Skeletal muscle cell (primary cell): ENCODE data around the gene CGNL1.

Source experiments
- DNase-seq: peaks from one replicate; pipeline ENCODE4 v3.0.0-alpha.2; 2010; ENCODE audit warnings: low read depth
- H3K4me3 ChIP-seq: 2 replicates; pipeline ENCODE4 v1.5.1; 2011; ENCODE audit warnings: low read depth, mild to moderate bottlenecking, control low read depth, low read length, moderate library complexity

Gene CGNL1

DNA sequence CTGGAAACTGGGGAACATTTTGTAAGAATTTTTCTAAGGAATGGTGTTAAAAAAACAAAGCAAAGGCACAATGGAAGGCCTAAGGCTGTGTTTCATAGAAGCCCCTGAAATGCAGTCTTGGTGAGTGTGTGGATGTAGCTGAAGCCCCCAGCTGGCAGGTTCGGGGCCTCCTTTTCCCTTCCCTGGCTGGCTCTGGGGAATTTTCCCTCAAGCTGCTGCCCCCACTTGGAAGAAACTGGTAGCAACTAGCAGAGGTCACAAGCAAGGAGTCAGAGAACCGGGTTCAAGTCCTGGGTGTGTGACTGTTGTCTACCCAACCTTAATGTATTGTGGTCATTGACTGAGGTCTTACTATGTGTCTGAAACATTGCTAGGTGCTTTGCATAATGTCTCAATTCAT lies 130.1 kb downstream of the CGNL1 start:
- H3K4me3 ChIP-seq: no peak overlapping the region
- no peak for DNase-seq

DNA sequence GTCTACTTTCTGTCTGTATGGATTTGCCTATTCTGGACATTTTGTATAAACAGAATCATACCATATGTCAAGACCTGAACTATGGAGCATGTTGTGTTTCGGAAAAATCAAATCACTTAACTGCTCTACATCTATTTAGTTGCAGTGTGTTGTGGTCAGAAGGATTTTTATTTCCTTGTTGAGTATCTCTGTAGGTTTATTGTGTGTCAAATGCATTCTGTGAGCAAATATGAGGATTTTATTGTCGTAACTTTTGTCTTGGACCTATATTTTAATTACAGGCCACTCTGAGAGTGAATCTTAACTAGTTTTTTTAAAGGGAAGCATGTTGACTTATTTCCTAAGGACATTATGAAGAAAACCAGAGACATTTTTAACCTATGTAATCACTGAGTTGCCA lies 130.8 kb downstream of the CGNL1 start:
- H3K4me3 ChIP-seq: no peak overlapping the region
- DNase-seq: no peak

DNA sequence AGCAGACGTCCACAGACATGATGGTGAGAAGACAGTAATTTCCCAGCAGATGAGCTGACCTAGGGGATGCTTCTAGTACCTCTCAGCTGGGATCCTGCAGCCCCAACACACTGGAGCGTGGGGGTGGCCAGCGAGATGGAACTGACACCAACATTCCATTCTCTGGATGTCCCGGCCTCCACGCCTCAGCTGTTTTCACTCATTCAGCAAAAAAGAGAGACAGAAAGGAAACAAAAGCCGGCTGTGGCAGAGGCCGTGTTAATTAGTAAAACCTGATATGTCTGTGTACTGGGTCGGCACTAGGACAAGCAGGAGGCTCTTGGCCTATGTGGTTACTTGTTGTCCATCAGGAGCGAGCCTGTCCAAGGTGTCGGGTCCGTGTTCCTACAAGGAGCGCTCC lies 132.8 kb downstream of the CGNL1 start:
- H3K4me3 ChIP-seq: no peak overlapping the region
- peak; percentile 20 for DNase-seq

DNA sequence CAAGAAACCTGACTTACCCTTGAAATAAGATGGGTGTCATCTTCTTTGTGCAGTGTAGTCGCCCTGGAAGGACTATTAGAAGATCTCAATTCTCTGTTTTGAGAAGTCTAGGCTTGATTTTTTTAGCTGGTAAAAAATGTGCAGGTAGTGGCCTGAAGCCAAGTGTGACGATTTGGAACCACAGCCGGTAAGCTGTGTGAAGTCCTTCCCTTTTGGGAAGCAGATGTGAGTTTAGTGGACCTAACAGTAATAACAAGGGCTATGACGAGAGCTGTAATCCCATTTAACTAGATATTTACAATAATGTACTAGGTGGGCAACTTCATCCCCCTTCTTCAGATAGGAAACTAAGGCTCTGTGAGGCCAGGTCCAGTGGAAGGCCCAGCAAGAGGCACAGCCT lies 133.7 kb downstream of the CGNL1 start:
- H3K4me3 ChIP-seq: no peak overlapping the region
- no peak for DNase-seq

DNA sequence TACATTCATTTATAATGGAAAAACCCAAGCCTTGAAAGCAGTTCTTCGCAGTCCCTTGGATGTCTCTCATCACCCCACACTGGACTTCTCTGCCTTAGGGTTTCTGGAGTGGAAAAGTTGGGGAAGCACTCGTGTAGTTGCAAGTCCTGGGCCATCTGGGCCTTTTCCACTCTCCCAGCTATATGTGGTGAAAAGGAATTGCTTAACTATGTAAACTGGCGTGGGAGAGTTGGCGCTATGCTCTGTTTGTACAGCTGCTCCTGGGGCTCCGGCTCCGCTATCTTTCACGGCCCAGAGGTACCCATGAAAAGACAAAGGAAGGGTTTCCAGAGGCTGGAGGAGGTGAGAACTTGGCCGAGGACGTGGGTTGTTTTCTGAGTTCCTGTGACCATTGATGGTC lies 134.3 kb downstream of the CGNL1 start:
- DNase-seq: peak; percentile 67
- no peak overlapping the region for H3K4me3 ChIP-seq

DNA sequence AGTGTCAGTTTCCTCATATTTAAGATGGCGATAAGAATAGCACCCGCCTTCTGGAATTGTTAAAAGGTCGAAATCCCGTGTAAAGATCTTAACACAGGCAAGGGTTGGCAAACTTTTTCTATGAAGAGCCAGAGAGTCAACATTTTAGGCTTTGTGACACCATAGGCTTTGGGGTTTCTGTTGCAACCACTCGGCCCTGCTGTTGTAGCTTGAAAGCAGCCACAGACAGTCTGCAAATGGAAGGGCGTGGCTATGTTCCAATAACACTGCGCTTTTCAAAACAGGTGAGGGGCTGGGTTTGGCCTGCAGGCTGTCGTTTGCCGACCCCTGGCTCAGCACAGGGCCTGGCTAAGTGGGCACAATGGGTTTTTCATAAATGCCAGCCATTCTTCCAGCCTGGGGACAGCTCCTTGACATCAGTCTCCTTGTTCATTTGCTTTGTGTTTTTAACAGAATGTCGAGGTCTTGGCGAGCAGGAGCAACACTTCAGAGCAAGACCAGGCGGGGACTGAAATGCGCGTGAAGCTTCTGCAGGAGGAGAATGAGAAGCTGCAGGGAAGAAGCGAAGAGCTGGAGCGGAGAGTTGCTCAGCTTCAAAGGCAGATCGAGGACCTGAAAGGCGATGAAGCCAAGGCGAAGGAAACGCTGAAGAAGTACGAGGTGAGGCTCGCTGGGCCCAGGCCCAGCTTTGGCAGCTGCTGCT lies 140.2 kb downstream of the CGNL1 start:
- no peak for DNase-seq
- no peak overlapping the region for H3K4me3 ChIP-seq

DNA sequence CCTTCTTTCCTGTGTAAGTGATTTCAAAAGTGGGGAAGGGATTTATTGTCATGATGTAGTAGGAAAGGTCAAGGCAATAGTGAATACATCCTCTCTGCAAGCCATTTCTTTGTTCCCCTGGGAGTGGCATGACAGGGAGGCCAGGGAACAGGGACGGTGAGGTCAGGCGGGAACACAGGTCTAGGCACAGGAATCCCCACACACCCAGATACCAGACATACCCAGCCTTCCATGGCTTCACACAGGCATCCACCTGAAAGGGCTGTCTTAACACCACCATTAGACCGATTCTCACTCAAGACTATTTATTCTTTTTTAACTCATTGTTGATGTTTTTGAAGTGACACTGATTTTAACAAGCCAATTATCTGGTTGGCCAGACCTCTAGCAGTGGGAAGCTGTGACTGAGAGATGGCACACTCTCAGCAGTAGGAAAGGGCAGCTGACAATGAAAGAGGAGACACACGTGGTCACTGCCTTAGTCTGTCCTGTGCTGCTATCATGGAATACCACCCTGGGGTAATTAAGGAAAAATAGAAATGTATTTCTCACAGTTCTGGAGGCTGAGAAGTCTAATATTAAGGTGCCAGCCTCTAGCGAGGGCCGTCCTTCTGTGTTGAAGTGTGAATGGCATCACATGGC lies 140.8 kb downstream of the CGNL1 start:
- DNase-seq: no peak
- no peak overlapping the region for H3K4me3 ChIP-seq

DNA sequence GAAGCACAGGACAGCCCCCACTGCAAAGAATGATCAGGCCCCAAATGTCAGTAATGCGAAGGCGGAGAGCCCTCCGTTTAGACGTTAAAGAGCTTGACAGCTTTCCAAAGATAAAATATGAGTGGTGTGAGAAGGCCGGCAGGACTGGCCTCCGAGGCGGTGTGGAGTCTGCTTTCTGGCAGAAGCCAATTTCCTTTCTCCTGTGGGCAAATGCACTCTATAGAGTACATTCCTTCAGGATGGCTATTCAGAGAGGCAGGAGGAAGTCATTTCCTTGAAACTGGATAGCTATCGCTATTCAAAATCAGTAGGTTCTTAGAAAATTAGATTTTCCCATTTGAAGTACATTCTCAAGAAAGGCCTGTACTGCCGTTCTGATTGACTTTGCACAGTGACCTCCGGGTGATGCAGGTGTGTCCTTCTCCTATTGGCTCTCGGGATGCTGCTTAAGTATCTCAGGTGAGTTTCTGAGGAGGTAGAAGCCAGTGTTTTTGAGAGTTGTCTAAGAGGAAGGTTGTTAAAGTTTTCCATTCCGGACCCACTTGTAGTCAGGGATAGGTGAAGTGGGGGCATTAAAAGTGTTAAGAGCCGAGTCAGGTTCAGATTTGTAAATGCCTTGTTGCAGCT lies 142.6 kb downstream of the CGNL1 start:
- H3K4me3 ChIP-seq: no peak overlapping the region
- DNase-seq: no peak

DNA sequence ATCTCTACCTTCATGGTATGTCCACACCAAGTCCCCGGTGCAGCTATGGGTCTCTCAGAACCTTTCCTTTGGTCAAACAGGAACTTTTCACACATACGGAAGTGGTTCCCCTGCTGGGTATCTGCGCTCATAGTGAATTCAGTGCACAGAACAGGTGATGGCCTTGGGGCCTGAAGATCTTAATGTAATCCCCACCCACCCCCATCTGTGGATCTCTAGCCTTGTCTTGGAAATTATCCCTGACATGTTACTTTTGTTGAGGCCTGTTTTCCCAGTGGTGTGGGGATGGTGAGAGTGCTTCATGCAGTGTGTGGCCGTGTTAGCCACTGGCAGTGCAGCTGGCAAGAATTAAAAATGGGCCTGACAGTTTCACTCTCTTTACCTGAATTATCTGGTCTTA lies 143.5 kb downstream of the CGNL1 start:
- no peak overlapping the region for H3K4me3 ChIP-seq
- no peak for DNase-seq

DNA sequence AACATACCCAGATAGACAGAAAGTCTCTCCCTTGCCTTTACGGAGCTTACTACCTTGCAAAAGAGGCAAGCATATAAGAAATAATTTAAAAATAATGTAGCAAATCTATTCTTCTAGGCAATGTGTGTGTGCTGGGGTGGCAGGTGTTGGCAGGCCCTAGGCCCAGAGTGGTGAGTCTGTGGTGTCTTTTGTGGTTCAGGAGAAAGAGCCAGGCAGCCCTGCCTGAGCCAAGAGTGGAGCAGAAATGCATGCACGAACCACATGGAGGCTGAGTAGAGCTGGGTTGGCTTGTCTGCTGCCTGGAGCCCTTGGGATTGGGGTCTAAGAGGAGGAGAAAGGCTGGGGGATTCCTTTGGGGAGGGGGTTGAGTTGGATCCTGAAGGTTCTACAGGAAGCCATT lies 145.2 kb downstream of the CGNL1 start:
- H3K4me3 ChIP-seq: no peak overlapping the region
- DNase-seq: no peak

DNA sequence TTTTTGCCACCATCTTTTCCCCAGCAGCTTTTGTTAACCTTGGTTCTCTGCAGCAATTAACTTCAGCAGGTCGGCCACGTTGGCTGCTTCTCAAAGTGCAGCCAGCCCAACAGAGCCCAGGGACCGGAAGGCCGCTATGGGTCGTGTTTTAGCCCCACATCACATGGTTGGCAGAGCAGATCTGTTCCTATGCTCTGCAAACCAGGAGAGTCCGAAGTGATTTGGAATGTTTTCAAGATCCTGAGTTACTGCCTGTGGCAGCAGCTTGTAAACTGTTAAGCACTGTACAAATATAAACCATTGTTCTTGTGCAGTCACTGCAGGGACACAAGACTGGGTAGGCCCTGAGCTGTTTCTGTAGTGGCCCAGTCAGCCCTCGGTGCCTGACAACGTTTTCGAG lies 145.8 kb downstream of the CGNL1 start:
- no peak overlapping the region for H3K4me3 ChIP-seq
- no peak for DNase-seq

- DNase-seq: no peak
- H3K4me3 ChIP-seq: no peak overlapping the region
Observed at GRCh38 chr15:57525581-57525980, 149.3 kb downstream of the CGNL1 start.

- DNase-seq: no peak
- no peak overlapping the region for H3K4me3 ChIP-seq
Observed at GRCh38 chr15:57526076-57526475, 149.8 kb downstream of the CGNL1 start.

DNA sequence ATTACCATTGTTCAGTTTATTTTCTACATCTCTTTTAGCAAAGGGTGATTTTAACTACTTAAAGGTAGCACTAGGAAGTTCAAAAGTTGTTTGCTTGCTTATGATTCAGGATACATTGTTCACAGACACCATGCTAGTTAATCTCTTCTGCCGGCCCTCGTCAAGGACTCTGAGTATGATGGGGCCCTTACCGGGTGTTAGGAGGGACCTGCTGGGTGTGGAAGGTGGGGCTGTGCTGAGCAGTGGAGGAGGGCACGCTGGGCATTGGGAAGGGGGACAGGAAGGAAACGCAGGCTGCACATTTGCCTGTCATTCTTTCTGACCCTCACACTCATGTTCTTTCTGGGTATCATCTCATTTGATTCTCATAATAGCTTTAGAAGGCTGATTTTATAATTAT lies 150.3 kb downstream of the CGNL1 start:
- no peak overlapping the region for H3K4me3 ChIP-seq
- no peak for DNase-seq

DNA sequence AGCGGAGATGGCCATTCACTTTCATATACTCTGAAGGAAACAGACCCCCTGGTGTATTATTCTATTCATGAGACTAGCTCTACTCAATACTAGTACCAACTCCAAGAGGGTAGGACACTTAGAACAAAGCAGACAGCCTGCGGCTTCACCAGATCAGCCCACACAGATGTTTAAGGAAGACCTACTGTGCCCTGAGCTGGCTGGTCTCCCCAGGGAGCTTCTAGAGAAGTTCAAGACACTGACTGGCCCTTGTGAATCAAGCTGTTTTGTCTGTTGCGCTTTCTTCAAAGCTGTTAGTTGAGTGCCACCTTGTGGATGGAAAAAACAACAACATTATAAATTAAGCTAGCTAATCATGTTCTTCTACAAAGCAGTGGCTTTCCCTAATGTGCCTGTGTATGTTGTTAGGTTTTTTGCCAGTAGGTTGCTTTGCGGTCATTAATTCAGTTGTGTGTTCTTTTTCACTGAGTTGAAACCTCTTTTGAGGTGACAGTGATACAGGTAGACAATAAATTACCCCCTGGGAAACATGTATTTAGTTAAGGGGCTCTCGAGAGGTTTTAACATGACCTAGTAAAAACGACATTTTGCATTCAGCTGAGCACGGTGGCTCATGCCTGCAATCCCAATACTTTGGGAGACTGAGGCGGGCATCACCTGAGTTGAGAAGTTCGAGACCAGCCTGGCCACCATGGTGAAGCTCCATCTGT lies 151.2 kb downstream of the CGNL1 start:
- peak; percentile 80 for DNase-seq
- H3K4me3 ChIP-seq: no peak overlapping the region

DNA sequence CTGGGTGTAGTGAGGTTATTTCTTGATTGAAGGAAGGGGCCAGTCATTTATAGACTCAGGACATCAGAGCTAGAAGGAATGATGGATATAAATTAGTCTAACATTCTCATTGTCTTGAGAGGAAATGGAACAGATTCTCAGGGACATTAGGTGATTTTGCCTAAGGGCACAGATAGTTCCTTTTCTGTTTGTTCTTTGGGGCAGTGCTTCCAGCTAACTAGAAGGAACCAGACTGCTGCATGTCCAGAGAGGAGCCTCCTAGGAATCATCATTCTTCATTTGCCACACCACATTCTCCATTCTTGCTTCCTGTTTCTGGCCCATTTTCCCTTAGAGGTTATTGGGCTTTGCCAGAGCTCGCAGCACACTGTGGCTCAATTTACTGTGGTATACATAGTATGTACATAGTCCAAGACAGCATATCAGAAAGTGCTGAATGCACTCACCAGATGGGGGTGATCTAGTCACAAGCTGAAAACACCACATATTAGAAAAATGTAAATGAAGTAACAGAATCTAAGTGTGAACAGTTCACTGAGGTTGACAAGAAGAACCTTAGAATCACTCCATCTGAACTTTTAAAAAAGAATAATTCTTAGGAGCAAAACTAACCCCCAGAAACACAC lies 152.7 kb downstream of the CGNL1 start:
- DNase-seq: no peak
- H3K4me3 ChIP-seq: no peak overlapping the region

DNA sequence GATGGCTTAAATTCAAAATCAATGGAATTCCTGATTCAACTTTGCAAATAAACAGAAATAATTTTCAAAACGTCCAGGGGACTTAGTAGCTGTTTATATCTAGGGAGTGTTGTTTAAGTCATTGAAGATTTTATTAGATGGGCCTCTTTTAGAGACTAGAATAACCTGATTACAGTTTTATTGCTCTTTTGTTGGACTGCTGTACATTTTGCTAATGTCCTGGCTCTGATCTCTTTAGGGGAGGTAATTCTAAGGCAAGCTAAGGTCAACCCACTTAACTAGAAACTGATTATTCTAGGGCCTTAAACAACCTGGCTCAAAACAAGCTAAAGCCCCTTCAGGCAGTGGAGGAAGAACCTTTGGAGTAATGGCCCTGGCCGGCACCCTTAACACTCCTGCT lies 153.4 kb downstream of the CGNL1 start:
- no peak overlapping the region for H3K4me3 ChIP-seq
- DNase-seq: no peak

GRCh38 chr15:57532731-57533447 lies 156.6 kb downstream of the CGNL1 start:
- no peak for DNase-seq
- H3K4me3 ChIP-seq: no peak overlapping the region

- H3K4me3 ChIP-seq: no peak overlapping the region
- DNase-seq: no peak
Observed at GRCh38 chr15:57533448-57533799, 157.1 kb downstream of the CGNL1 start.

GRCh38 chr15:57534281-57534680 lies 158.0 kb downstream of the CGNL1 start:
- no peak for DNase-seq
- H3K4me3 ChIP-seq: no peak overlapping the region
